NCI-H1092 (cell line): ENCODE data around the gene CCZ1.
"Not testable (repeated sequence)": the region's sequence is repeated elsewhere in the genome, so short reads cannot be mapped to it uniquely, and the experiment has no call there.

Source experiments
- DNase-seq: peaks from one replicate; lab custom pipeline; 2025; lab: John Stamatoyannopoulos, UW

The CCZ1 gene

GRCh38 chr7:5898480-5899224 lies at the start of gene CCZ1:
CCZ1 (plus strand) TSS chr7:5898733; CDS start chr7:5898800, 67 bp downstream.
- DNase-seq, result peak; percentile 70

- no peak for DNase-seq
Measured at GRCh38 chr7:5850944-5851343, 47.6 kb upstream of the CCZ1 start.

- no peak for DNase-seq
Measured at GRCh38 chr7:5854738-5855137, 43.8 kb upstream of the CCZ1 start.

GRCh38 chr7:5857041-5857575 lies 41.4 kb upstream of the CCZ1 start:
- not testable (repeated sequence) for DNase-seq

GRCh38 chr7:5858494-5858893 lies 40.0 kb upstream of the CCZ1 start:
- DNase-seq, result not testable (repeated sequence)

- not testable (repeated sequence) for DNase-seq
Measured at GRCh38 chr7:5861281-5861680, 37.3 kb upstream of the CCZ1 start.

GRCh38 chr7:5862753-5863366 lies 35.7 kb upstream of the CCZ1 start:
- not testable (repeated sequence) for DNase-seq

GRCh38 chr7:5865279-5865931 lies 33.1 kb upstream of the CCZ1 start:
- DNase-seq, result not testable (repeated sequence)

- no peak for DNase-seq
Measured at GRCh38 chr7:5867060-5867459, 31.5 kb upstream of the CCZ1 start.

- not testable (repeated sequence) for DNase-seq
Measured at GRCh38 chr7:5868928-5869341, 29.6 kb upstream of the CCZ1 start.

- no peak for DNase-seq
Measured at GRCh38 chr7:5869691-5870090, 28.8 kb upstream of the CCZ1 start.

GRCh38 chr7:5870311-5870710 lies 28.2 kb upstream of the CCZ1 start:
- DNase-seq, result no peak

GRCh38 chr7:5872326-5872725 lies 26.2 kb upstream of the CCZ1 start:
- DNase-seq, result no peak

- DNase-seq, result not testable (repeated sequence)
Measured at GRCh38 chr7:5879591-5879990, 18.9 kb upstream of the CCZ1 start.

- not testable (repeated sequence) for DNase-seq
Measured at GRCh38 chr7:5880106-5880505, 18.4 kb upstream of the CCZ1 start.

- DNase-seq, result not testable (repeated sequence)
Measured at GRCh38 chr7:5884431-5884830, 14.1 kb upstream of the CCZ1 start.

GRCh38 chr7:5888021-5888420 lies 10.5 kb upstream of the CCZ1 start:
- DNase-seq, result peak; percentile 30

- not testable (repeated sequence) for DNase-seq
Measured at GRCh38 chr7:5890244-5890643, 8.3 kb upstream of the CCZ1 start.

GRCh38 chr7:5892498-5892897 lies 6.0 kb upstream of the CCZ1 start:
- no peak for DNase-seq

GRCh38 chr7:5897369-5897919 lies 1.1 kb upstream of the CCZ1 start:
- not testable (repeated sequence) for DNase-seq

- not testable (repeated sequence) for DNase-seq
Measured at GRCh38 chr7:5903002-5903401, 4.5 kb downstream of the CCZ1 start.

- not testable (repeated sequence) for DNase-seq
Measured at GRCh38 chr7:5904726-5905125, 6.2 kb downstream of the CCZ1 start.
